Ammon's horn (tissue), 1 donor: ENCODE measurements around the gene MMP23B.
"Not testable (repeated sequence)": the region's sequence is repeated elsewhere in the genome, so short reads cannot be mapped to it uniquely, and the experiment has no call there.

Experiments used
- DNase-seq: peaks from one replicate; pipeline ENCODE4 v3.0.0-alpha.2; 2016; ENCODE audit warnings: low spot score

The MMP23B gene

DNA sequence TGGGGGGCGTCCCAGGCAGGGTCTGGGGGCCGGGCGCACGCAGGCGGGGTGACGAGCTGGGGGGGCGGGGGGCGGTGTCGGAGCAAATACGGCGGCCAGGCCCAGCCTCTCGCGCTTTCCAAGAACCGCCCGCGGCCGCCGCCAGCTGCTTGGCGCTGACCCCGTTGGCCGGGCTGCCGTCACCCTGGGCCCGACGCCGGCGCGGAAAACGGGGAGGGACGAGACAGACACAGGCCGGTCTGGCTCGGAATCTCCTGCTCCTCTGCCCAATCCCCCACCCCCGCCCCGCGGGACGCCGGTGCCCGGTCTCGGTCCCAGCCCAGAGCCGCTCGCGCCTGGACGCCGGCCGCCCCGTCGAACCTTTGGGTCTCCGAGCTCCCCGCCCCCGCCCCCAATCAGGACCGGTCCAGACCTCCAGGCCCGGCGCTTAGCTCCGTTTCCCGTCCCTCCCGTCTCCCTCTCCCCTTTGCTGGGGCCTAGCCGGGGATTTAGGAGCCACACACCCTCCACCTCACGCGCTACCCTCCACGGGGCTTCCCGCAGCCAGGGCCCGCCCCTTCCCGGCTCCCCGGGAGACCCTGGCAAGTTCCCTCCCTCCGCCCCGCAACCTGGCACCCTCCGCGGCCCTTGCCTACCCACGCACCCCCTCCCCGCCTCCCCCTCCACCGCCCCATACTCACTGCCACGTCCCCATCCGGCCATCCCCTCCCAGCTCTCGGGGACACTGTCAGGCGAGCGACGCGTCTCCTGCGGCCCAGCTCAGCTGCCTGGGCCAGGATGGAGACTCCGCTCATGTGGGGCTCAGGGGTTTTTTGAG lies 800 bp upstream of the MMP23B start:
- no peak for DNase-seq

DNA sequence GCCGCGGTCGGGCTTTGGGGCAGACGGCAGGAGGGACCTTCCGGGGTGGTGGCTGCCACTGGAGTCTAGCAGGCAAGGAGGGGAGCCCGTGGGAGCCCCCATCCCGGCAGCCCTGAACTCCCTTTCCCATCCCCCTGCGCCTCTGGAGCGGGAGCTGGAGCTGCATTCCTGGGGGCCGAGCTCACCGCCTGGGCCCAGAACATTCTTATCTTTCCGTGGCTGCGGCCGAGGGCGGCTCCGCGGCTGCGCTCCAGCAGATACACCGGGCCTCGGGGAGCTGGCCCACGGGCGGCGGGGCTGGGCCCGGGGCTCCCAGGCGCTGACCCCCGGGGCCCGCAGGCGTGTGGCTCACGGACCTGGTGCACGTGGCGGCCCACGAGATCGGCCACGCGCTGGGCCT lies 1.4 kb downstream of the MMP23B start:
- not testable (repeated sequence) for DNase-seq

DNA sequence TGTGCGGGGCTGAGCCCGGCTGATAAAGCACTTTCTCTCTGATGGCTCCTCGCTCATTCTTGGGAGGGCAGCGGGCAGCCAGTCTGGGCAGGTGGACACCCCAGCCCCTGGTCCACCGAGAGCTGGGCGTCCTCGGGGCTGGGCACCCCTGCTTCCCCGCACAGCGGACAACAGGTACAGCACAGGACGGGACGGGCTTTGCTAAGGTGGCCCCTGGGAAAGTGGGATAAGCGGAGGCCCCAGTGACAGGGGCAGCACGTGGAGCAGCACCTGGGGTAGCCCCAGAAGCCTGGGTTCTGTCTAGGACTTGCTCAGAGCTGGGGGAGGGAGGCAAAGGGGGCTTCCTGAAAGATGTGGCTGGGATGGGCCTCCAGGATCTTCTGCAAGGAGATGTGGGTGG lies 2.6 kb downstream of the MMP23B start:
- DNase-seq, result not testable (repeated sequence)

DNA sequence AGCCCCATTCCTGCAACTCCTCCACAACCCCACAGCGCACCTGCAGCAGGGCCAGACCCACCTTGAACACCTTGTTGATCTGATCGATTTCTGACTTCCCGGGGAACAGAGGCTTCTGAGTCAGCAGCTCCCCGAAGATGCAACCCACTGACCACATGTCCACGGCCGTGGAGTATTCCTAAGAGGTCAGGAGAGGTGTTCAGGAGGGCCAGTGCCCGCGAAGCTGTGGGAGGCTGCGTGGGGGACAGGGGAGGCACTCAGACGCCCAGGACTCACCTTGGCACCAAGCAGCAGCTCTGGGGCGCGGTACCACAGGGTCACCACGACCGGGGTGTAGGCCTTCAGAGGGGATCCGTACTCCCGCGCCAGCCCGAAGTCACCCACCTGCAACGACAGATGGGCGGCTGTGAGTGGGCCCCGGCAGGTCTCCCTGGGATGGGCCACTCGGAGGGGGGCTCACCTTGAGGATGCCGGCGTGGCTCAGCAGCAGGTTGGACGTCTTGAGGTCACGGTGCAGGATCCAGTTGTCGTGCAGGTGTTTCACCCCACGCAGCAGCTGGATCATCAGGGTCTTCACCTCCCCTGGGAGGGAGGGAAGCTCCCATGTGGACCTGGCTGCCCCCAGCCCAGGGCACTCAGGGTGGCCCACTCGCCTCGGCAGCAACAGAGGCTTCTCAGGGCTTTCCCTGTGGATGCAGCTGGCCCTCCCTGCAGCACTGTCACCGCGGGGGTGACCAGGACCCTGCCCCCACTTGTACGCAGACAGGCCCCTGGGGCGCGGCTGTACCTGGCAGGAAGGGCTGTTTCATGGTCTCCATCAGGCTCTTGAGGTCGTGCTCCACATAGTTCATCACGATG lies 4.9 kb downstream of the MMP23B start:
- DNase-seq, result not testable (repeated sequence)

DNA sequence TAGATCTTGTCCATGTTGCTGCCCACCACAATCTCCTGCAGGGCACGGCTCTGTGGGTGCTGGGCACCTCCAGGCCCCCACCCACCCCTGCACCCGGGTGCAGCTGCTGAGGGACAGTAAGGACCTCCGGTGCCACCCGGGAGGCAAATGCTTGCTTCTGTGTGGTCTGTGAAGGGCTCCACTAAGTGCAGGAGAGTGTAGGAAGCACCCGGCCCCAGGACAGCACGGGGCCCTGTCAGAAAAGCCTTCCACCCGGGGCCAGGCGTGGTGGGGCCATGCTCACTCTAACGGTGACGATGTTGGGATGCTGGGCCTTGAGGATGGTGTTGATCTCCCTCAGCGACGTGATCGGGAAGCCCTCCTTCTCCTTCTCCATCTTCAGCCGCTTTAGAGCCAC lies 5.5 kb downstream of the MMP23B start:
- DNase-seq, result not testable (repeated sequence)

DNA sequence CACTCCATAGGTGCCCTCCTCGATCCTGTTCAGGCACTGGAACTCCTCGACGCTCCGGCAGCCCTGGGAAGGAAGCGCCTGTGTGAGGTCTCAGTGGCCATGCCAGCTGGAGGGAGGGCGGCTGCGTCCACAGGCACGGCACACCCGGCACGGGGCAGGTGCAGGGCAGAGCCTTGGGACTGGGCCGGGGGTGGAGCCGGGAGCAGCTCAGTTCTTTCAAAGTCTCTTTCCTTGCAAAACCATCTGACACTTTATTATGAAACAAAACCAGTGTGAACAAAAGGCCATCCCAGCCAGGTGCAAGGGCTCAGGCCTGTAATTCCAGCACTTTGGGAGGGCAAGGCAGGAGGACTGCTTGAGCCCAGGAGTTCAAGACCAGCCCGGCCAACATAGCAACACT lies 6.6 kb downstream of the MMP23B start:
- DNase-seq, result not testable (repeated sequence)

DNA sequence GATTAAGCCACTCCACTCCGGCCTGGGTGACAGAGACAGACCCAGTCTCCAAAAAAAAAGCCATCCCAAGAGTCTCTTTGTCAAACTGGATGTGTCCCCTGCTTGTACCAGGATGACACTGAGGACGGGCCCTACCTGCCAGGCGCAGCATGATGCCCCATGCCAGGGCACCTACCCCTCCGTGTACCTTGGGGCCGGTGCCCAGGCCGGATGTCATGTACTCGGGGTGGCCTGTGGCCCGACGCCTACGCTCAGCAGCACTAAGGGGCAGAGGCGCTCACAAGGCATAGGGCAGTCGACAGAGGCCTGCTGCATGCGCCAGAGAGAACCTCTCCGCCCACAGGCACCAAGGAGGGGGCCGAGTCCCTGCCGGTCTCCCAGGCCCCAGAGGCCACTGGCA lies 7.4 kb downstream of the MMP23B start:
- not testable (repeated sequence) for DNase-seq

DNA sequence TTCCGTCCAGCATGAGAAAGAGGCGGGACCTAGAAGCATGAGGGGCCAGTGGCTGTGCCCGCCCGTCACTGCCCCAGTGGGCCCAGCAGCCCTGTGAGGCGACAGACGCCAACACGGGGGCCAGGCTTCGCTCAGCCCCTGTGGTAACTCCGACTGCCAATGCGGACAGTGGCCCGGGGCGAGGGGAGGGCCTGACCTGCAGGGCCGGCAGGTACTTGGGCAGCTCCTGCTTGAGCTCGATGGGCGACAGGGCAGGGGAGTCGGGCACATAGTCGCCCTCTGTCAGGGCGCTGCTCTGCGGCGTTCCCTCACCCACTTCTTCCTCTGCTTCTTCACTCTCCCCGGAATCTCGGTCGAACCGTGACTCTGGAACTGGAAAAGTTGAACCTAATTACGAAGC lies 8.1 kb downstream of the MMP23B start:
- not testable (repeated sequence) for DNase-seq

DNA sequence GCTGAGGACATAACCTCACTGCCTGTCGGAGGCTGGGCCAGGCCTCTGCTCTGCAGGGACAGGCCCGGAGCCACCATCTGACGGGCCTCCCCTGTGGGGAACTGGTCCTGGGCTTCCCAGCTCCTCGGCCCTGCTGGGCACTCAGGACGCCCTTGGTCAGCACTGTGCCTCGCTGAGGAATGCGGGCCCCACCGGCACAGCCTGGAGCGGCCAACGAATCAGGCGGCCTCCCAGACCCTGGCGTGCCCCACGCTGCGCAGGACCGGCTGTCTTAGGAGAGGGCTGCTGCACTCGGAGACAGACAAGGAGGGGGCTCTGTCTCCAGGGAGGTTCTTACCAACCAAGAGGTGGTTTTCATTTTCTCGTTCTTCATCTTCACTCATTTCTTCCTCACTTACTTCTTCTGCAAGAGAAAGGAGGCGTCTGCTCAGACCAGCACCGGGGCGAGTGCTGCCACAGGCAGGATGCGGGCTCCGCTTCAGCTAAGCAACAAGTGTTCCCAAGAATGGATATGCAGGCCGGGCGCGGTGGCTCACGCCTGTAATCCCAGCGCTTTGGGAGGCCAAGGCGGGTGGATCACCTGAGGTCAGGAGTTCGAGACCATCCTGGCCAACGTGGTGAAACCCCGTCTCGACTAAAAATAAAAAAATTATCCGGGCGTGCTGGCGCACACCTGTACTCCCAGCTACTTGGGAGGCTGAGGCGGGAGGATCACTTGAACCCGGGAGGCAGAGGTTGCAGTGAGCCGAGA lies 8.9 kb downstream of the MMP23B start:
- not testable (repeated sequence) for DNase-seq

DNA sequence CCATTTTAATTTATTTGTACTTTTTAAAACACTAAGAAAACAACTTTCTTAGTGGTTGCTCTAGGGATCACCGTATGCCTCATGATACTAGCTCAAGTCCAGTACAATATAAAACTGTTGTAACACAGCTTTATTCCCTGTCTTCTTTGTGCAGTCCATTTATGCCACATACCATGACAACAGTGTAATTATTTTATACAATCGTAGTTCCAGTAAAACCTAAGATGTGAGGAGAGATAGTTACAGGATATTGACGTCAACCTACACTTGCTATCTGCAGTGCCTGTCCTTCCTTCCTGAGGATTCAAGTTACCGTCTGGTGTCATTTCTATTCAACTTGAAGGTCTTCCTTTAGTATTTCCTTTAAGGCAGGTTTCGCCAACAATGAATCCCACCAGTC lies 14.4 kb downstream of the MMP23B start:
- DNase-seq, result not testable (repeated sequence)

DNA sequence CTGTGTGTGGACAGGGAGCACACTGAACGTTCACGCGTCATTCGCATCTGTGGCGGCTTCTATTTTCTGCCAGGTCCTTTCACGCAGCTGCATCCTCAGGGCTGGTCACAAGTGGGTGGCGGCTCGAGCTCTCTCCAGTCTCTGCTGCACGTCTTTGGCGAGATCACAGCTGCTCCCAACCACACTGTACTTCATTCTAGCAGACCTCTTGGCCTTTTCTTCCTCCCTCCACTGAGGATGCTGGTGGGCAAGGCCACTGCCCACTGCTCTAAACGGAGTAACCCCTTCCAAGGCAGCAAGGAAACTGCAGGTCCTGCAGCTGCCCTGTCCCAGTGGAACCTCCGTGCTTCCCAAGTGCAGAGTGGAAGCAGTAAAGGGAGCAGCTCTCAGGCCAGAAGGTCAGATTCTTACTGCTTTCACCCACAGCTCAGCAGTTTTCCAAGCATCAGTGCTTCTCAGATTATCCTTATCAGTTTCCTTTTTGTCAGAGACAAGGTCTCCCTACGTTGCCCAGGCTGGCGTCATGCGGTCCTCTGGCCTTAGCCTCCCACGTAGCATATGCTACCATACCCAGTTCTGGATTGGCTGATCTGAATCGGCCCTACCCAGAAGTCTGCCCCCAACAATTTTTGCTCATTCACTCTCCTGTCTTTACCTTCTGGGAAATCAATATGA lies 15.7 kb downstream of the MMP23B start:
- DNase-seq, result not testable (repeated sequence)

DNA sequence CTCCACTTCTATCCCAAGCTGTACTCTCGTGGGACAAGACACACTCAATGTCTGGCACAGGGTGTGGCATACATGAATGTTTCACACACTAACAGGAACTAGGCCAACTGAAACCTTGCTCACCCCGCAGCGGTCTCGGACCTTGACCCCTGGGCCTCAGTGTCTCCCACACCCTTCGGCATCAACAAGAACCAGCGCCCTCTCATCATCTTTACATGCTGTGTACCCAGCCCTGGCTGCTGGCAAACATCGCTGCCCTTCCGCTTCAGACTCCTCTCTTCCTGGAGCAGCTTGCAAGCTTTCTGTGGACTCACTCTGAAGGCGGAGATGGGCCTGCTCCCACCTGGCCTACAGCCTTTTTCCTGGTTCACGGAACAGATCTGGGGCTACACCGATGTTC lies 16.3 kb downstream of the MMP23B start:
- DNase-seq, result not testable (repeated sequence)

DNA sequence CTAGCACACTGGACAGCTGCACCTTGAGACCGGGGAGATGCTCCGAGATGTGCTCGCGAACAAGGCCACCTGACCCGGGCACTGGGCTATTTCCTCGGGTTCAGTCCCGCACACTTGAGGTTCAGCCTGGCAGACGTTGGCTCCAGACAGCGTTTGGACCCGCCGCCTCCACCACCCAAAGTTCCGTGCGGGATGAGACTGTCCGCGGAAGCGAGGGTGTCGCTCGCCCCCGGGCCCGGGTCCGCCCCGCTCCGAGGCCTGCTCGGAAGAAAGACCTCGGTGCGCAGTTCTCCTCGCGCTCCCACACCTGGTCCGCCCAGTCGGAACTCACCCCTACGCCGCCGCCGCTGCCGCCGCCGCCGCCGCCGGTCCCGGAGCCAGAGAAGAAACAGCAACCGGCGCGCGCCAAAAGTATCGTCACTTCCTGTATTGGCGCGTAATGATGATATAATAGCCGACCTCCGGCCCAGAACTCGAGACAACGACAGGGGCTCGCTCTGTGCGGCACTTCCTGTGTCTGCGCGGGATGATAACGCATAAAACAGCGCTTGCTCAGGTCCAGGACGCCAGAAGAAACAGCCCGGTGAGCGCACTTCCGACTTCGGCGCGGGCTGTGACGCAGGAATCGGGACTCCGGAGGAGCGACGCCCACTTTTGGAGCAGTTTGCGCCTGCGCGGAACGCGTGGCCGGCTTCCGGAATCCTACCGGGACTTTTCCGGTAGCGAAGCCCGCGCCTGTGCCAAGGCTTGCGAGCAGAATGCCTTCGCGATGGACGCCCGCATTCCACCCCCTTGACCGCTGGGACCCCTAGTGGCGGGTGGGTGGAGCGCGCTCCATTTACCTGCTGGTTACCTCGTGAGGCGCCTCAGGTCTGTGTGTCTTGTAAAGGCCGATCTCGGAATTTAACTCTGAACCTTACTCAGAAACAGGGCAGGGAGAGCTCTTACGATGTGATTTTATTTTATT lies 26.9 kb downstream of the MMP23B start, which contains the start of gene CDK11B:
CDK11B (minus strand) TSS at position 422 of the 967 bp plus-strand sequence. CDS start 1,519 bp downstream, outside the sequence.
- peak; percentile 90 for DNase-seq

DNA sequence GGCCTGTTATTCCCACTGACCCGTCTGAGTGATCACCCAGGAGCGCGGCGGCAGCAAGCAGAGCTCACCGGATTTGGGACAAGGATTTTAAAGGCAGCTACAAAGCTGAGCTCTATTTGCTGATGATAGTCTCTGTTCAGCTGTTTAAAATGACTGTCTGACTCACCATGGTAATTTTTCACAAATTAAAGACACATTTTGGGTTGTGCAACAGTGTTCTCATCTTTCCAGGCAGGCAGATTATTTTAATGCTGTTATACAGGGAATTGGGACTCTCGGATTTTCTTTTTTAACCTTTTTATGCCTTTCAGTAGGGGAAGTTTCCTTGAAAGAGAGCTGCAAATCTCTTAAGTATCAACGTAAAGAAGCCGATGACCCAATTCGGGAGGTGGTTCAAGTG lies 30.4 kb downstream of the MMP23B start:
- DNase-seq, result not testable (repeated sequence)

DNA sequence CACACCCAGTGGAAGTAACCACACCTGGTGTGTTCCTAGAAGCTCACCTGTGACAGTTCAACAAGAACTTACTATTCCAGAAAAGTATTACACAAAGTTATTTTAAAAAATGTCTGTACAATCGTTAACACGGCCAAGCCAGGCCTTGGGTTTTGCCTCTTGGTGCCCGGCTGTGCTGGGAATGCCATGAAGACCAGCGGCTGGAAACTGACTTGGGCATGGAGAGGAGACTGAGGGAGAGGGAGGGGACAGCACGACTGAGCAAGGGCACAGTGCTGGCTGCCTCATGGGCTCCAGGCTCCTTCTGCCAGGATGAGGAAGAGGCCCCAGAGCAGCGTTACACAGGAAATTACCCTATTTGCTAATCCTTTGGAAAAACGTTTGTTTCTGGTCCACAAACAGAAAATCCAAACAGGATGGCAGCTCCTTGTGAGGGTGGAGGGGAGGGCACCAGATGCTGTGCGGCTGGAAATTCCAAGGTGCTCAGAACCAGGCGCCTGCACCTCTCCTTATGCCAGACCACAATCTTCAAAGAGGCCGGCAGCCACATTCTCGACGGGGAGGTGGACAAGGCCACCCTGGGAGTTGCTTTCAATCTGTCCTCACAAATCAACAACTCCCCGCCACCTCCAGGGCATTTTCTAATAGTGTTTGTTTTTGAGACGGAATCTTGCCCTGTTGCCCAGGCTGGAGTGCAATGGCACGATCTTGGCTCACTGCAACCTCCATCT lies 31.0 kb downstream of the MMP23B start:
- DNase-seq, result not testable (repeated sequence)

DNA sequence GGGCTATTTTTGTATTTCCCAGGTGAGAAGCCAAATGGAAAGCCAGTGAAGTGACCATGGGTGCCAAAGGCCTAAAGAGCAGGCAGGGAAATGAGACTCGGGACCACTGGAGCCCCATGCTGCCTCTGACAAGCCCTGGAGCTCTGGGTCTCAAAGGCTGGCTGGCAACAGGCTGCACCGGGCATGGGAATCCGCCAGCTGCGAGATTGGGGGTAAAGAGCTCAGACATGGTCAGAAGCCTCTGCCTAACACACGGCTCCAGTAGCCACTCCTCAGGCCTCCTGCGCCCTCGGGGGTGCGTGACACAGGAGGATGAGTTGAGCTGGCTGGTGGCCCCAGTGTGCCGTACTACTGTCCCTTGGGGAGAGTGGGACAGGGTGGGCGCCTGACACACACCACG lies 32.3 kb downstream of the MMP23B start:
- DNase-seq, result not testable (repeated sequence)

DNA sequence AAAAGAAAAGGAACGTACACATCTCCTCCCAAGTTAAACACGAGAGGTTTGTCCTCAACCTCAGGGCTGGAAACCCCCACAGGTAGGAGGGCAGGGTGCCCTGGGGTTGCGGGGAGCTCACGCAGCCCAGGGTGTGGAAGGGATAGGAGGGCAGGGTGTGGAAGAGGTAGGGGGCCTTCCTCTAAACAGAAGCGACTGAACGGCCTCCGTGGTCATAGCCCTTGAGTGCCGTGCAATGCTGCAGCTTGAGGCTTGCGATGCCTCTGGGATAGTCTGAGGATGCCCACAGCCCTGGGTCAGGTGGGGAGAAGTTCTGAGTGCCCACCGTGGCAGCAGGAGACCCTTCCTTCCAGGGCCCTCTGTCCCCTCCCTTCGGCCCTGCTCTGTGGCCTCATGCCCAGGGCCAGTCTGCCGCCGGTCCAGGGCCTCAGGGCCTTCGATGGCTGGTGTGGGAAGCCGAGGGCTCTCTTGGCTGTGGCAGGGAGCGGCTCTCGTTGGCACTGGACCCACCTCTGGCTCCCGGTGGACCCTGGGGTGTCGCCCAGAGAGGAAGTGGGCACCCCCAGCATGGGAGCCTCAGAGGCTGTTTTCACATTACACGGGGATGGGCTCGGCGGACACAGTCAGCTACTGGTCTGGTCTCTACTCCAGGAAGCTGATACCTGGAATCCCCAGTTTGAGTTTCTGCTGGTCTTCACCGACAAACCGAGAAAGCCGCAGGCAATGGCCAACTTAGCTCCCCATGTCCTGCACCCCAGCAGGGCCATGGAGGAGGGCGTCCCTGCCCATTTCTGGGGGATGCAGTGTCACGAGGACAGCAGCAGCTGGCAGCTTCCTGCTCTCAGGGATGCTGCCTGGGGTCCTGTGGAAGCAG lies 33.2 kb downstream of the MMP23B start:
- DNase-seq, result no peak

DNA sequence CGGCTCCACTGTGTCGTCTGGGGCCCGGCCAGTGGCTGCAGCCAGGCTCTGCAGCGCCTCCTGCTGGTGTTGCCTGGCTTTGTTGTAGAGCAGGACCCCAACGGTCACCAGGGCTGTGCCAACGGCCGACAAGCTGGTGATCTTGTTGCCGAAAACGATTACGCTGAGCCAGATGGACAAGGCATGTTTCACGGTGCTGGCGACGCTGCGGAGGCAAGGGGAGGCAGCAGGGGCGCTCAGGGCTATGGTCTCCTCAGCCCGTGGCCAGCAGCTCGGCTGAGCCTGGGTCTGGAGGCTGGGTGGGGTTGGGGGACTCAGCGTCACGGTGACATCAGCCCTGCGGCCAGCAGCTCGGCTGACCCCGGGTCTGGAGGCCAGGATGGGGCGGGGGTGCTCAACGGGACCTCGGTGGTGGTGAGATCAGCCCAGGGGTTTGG lies 33.9 kb downstream of the MMP23B start:
- DNase-seq, result no peak

DNA sequence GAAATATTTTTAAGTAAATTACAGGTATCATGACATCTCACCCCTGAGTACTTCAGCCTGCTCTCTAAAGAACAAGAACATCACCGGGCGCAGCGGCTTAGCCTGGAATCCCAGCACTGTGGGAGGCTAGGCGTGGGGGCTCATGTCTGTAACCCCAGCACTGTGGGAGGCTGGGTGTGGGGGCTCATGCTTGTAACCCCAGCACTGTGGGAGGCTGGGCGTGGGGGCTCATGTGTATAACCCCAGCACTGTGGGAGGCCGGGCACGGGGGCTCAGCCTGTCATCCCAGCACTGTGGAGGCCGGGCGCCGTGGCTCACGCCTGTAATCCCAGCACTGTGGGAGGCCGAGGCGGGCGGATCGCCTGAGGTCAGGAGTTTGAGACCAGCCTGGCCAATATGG lies 34.6 kb downstream of the MMP23B start:
- DNase-seq, result no peak
